NCI-H1436 treated with DMSO at 0.1 percent for 48 hours (cell line): ENCODE data around the gene CDK6.

Experiments
- DNase-seq: peaks from one replicate; lab custom pipeline; 2025; lab: John Stamatoyannopoulos, UW

The CDK6 gene

DNA sequence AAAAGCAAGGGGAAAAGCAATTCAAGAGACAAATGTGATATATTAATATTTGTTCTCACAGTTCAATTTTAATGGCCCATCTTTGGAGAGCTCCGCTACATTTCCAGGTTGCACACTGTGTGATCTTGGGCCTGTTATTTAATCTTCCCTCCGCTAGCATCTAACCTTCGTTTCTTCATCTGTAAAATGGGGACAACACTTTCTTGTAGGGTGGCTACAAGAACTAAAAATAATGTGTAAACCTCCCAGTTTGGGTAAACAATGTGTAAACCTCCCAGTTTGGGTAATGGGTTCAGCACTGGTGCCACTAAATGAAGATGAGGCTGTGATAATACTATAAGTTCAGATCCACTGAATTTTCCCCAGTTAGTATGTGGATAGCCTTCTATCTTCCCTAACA is 99.5 kb downstream of the CDK6 start:
- no peak for DNase-seq

DNA sequence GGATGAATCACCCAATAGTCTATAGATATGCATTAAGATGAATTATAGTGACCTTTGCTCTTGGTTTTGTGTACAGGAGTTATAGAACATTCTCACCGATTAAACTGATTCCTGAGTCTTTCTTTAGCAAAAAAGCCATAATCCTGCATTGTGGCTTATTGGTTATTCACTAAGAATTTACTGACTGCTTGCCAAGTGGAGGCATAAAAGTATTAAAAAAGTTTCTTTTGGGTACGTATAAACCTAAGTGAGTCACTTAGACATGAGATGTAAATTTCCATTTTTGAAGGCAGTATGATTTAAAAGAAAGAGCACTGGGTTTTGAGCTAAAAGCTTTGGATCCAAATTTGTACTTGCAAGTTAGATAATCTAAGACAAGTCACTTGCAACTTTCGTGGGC is 100.7 kb downstream of the CDK6 start:
- no peak for DNase-seq

- no peak for DNase-seq
Observed at GRCh38 chr7:92732316-92733036, 103.9 kb downstream of the CDK6 start.

DNA sequence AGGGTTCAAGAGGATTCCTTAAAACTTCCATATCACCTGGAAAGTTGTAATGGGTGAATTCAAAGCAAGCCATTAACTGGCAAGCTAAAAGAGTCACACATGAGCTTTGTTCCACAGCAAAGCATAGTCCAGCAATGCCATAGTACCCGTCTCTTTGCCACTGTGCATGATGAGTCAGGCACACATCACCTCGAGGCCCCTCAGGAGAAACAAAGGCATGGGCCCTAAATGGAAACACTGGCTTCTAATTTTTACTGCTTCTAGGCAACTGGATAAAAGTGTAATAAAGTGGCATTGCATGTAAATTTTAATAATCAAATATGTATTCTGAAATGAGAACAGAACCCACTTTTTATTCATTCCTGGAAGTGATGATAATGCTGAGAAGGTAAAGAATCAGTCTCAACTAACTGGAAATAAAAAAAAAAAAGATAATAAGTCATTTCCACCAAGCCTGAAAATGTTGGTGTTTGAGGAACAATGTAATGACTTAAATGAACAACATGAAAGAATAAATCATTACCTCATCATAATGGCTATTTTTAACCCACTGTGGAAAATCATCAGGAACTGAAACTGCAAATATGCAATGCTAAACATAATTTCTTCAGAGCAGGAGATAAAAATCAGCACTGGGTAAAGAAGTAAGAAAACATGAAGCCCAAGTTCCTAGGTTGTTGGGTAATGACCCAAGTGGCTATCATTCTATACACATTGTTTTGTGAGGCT is 104.9 kb downstream of the CDK6 start:
- DNase-seq, result no peak

DNA sequence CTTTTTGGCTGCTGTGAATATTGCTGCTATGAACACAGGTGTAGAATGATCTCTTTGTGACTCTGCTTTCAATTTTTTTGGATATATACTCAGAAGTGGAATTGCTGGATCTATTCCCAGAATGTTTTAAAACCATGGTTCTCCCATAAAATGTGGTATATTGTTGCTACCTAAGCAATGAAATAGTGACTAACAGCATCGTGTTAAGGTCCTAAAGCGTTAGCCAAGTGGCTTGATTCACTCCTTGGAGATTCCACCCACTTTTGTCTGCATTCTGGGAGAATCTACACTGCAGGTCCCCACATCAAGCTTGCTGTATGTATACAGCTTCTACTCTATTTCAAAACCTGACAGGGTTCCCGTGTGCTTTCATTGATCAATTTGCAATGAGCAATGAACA is 105.6 kb downstream of the CDK6 start:
- DNase-seq, result no peak

- no peak for DNase-seq
Observed at GRCh38 chr7:92729751-92730150, 106.6 kb downstream of the CDK6 start.

GRCh38 chr7:92729172-92729571 is 107.2 kb downstream of the CDK6 start:
- DNase-seq, result no peak

- no peak for DNase-seq
Observed at GRCh38 chr7:92727755-92728154, 108.6 kb downstream of the CDK6 start.

DNA sequence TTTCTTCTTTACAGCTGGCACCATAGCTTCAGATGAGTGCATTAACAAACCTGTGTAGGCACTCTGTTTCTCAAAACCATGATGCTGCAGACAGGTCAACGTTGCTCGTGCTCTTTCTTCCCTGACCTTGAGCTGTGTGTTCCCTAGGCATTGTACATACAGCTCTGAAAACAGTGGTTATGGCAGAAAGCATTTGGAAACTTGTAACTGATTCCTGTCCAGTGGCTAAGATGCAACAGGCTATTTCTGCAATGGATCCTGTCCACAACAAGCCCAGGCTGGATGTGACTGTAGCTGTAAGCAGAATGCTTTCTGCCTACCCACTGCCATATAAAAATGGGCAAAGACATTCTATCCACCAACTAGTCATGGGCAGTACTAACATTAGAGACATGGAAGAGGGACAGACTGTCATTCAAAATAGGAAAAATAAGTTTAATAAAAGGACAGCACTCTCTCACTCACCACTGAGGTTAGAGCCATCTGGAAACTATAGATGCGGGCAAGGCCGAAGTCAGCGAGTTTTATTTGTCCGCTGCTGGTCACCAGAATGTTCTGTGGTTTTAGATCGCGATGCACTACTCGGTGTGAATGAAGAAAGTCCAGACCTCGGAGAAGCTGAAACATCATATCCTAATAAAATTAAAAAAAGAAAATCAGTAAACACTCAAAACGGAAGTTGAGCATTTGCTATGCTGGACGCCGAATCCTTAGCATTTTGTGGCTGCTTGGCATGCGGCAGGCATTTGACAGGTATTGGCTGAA is 111.0 kb downstream of the CDK6 start:
- no peak for DNase-seq

- DNase-seq, result no peak
Observed at GRCh38 chr7:92723943-92724342, 112.4 kb downstream of the CDK6 start.

- DNase-seq, result no peak
Observed at GRCh38 chr7:92723205-92723604, 113.2 kb downstream of the CDK6 start.

- no peak for DNase-seq
Observed at GRCh38 chr7:92722541-92722940, 113.8 kb downstream of the CDK6 start.

DNA sequence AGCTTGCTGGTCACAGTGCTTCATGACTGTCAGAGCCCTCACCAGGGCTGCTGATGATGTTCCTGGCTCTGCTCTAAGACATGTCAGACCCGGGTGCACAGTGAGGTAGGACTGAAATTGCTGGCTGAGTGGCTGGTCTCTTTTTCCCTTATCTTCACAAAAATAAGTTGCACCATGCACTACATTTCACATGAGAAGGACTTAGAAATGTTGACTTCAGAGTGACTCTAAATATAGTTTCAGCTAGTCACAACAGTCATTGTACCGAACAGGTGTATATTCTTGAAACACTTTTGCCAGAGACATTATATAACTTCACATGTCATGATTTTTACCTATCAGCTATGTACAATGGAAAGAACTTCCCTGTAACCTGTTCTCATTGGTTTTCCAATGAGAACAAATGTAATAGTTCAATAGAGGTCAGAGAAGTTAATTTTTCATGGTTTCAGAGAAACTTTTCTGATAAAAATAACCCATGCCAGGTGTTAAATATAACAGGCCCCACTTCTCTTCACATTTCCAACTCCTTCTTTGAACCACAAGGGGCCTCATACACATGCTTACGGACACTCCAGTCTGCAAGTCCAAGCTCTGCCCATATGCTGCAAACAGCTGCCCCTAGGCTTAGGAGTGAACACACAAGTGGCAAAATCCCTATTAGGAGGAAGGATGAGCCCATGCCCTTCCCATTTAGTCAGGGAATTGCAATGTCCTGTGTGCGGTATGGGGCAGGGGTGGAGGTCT is 115.6 kb downstream of the CDK6 start:
- no peak for DNase-seq

DNA sequence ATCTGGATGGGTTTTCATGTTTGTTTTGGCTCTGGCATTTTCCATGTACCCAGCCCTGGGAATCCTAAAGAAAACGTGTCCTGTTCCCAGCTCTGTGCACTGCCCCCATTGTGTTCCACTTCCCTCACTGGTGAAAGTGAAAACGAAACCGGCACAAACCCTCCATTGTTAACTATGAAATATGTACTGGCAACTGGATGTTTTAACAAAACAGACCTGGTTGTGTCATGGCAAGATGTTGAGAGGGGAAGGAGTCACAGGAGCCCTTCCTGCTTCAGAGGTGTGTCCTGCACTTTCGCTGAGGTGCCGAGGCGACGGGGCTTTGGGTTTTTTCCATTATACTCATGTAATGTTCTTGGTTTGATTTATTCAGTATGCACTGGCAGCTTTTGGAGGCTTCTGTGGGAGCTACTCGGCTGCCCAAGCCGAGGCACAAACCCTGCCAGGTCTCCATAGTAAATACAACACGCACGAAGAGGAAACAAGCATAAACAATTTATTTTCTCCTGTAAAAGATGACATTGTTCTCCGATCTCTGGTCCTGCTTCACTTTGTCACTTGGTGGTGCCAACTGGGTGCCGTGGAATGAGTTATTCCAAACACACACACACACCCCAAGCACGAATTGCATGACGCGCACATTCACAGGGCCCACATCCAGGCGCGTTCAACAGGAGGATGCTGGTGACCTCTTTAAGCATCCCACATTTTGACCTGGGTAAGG is 118.2 kb downstream of the CDK6 start:
- no peak for DNase-seq

DNA sequence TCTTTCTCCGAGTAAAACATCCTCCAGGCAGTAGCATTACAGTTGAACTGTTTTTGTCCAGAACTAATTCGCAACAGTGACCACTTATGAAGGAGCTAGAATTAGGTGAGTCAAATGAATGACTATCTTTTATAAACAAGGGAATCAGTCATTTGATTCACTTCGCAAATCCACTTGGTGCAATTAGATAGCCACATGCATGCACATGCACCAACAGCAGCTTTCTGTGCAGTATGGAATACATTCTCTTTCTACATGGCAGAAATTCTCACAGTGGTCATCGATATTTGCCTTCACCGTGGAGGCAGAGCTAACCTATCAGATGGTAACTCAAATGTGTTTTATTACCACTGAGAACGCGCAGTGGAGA is 118.8 kb downstream of the CDK6 start:
- no peak for DNase-seq

DNA sequence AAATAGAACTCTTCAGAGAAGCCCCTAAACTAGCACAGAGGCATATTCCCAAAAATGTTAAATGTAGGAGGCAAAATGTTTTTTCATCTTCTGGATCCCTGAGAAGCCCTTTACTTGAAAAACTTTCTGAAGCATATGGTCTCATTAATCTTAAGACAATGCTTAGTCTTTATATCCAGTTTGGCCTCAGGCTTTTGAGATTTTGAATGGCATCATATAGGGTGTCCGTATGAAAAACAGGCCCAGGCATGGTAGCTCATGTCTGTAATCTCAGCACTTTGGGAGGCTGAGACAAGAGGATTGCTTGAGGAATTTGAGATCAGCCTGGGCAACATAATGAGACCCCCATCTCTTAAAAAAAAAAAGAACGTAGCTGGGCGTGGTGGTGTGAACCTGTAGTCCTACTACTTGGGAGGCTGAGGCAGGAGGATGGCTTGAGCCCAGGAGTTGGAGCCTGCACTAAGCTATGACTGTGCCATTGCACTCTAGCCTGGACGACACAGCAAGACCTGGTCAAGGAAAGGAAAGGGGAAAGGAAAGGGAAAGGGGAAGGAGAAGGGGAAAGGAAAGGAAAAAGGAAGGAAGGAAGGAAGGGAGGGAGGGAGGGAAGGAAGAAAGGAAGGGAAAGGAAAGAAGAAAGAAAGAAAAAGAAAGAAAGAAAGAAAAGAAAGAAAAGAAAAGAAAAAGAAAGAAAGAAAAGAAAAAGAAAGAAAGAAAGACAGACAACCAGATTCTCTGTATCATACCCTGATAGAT is 119.4 kb downstream of the CDK6 start:
- no peak for DNase-seq

GRCh38 chr7:92715963-92716362 is 120.4 kb downstream of the CDK6 start:
- DNase-seq, result no peak

DNA sequence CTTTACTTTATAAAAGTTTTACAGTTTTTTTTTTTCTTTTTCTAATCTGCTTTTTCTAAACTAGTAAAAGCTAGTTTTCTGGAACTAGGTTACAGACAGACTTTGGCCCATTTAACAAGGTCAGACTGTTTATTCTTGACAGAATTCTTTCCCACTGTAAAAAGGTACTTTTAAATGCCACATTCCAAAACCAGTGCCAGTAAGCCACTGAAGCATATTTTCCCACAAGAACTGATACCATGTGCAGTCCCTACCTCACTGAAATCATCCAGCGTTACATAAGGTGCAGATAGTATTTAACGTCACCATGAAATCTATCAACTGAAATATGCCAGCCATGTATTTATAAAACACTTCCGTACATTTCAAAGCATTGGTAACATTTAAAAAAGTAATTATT is 121.6 kb downstream of the CDK6 start:
- DNase-seq, result no peak

GRCh38 chr7:92714280-92714679 is 122.1 kb downstream of the CDK6 start:
- DNase-seq, result no peak

- DNase-seq, result no peak
Observed at GRCh38 chr7:92709912-92710311, 126.5 kb downstream of the CDK6 start.

GRCh38 chr7:92709150-92709549 is 127.2 kb downstream of the CDK6 start:
- no peak for DNase-seq
